NCI-H526 (cell line): ENCODE results near the gene UBAP2L.
"Not testable (repeated sequence)": the region's sequence is repeated elsewhere in the genome, so short reads cannot be mapped to it uniquely, and the experiment has no call there.

ENCODE experiments used
- DNase-seq, 2 experiments: peaks; one replicate each; lab custom pipeline; 2025; lab: John Stamatoyannopoulos, UW

UBAP2L gene

GRCh38 chr1:154256686-154257085 lies 35.9 kb downstream of the UBAP2L start:
- no peak for DNase-seq

DNA sequence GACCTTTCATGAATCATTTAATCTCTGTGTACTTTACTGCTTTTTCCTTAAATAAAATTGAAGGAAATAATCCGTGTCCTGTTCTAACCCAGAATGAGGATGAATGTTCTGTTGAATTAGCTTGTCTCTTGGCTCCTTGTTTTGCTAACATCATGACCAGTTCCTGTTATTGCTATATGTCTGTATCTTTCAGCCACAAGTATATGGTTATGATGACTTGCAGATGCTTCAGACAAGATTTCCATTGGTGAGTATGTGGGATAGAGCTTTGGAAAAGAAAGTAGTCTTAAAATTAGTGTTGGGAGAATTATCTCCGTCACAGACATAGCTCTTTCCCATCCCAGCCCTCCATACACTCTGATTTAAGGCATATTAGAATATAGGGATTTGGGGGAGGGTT lies 38.0 kb downstream of the UBAP2L start:
- DNase-seq, result no peak

GRCh38 chr1:154260127-154260526 lies 39.4 kb downstream of the UBAP2L start:
- DNase-seq, result no peak

DNA sequence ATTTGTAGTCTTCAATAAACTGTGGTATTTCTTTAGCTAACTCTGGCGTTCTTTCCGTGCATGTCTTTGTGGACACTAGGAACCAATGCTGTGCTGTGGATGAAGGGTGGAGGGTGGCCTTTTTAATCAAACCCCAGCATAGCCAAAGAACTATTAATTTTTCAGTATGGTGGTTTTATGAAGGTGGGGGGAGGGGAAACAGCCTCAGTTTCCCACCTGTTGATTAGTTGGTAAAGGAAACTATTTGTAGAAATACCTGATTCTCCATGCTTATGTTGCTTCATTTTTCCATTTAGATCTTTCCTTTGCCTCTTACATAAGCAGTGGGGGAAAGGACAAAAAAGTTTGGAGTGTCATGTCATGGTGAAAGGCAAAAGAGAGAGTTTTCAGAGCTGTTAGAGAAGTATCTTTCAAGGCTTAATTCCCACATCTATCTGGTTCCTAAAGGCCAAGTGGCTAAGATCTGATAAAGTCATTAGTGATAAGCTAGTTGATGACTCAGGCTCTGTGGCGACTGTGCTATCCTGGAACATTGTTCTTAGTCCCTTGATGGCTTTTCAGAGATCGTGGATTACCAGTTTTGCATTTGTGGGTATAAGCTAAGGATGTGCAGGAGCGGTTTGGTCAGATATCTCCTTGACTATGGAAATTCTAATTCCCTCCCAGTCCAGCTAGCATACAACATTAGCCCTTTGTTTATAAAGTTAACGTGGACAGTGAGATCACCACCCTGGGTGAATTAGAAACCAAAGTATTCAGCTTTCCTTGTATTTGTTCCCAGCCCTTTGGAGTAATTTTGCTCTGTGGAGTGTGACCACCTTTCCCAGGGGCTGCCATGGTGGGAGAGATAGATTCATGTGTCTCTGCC lies 42.9 kb downstream of the UBAP2L start:
- DNase-seq, result peak in 1 of 2 experiments; percentile 16

GRCh38 chr1:154264454-154264853 lies 43.7 kb downstream of the UBAP2L start:
- no peak for DNase-seq

GRCh38 chr1:154265586-154265985 lies 44.8 kb downstream of the UBAP2L start:
- DNase-seq, result no peak

DNA sequence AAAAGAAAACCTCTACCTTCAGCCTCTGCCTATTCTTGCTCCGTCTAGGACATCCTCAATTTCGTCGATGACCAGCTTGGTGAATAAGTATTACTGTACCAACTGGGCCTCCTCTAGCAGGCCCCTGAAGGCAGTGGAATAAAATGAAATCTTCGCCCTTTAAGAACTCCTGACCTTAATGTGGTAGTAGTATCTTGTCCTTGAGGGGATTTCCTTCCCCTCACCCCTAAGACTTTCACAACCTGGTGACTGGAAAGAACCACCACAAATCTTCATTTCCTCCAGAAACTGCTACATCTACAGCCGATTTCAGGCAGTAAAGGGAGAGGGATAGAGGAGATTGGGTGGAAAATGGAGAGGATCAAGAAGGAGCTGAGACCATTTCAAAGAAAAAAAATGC lies 50.1 kb downstream of the UBAP2L start:
- no peak for DNase-seq

DNA sequence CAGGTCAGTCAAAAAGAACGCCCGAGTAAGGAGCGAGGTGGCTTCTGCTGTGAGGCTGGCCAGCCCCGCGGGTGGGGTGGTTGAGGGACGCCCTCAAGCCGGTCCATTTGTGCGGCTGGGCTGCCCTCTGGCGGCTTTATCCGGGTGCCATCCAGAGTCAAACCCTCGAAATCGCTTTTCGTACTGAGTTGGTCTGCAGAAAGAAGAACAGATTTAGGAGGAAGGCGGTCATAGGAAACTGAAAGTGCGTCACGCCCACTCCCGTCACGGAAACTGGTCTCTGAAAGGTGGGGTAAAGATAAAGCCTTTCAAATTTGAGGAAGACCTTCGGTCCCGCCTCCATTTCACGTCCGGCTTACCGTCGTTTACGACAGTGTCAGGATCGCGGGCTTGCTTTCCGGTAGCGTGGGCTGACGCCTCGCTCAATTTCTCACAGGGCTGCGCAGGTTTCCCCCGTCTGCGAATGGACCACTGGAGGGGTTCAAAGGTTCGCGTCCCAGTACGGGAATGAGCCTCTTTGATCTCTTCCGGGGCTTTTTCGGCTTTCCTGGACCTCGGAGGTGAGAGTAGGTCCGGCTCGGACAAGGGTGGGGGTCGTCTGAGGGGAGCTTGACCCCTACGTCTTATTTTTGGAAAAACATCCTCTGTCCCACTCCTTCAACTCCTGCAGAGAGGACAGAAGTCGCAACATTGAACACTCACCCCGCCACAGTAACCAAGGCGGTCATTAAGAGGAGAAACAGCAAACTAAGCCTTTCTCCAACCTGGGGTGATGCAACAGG lies 51.7 kb downstream of the UBAP2L start, which contains the start of gene HAX1:
TSS of gene HAX1 (plus strand) at position 413 of the 782 bp plus-strand sequence. CDS start at position 508, 95 bp downstream.
- DNase-seq, result peak; percentile 97 to 99

DNA sequence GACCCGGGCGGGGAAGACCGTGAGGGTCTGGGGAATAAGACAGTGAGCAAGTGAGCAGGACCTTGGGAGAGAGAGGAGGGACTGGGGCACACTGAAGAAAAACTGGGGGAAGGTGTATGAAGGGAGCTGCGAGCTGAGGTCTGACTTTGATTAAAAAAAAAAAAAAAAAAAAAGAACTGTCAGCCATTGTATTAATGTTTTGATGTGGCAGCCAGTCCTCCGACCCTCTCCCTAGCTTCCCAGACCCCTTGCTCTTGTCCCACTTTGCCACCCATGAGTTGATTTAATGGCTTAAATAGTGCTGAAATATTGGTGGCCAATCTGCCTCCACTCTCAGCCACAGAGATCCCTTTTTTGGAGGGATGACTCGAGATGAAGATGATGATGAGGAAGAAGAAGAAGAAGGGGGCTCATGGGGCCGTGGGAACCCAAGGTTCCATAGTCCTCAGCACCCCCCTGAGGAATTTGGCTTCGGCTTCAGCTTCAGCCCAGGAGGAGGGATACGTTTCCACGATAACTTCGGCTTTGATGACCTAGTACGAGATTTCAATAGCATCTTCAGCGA lies 52.3 kb downstream of the UBAP2L start:
- DNase-seq, result no peak

DNA sequence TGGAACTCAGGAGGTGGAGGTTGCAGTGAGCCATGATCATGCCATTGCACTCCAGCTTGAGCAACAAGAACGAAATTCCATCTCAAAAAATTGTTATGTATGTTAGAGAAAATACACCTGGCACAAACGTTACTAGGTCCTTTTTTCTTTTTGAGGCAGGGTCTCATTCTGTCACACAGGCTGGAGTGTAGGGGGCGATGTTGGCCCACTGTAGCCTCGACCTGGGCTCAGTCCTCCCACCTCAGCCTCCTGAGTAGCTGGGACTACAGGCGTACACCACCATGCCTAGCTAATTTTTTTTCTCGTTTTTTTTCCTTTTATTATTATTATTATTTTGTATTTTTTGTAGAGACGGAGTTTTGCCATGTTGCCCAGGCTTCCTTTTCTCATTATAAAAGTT lies 56.0 kb downstream of the UBAP2L start:
- DNase-seq, result peak in 1 of 2 experiments; percentile 41

DNA sequence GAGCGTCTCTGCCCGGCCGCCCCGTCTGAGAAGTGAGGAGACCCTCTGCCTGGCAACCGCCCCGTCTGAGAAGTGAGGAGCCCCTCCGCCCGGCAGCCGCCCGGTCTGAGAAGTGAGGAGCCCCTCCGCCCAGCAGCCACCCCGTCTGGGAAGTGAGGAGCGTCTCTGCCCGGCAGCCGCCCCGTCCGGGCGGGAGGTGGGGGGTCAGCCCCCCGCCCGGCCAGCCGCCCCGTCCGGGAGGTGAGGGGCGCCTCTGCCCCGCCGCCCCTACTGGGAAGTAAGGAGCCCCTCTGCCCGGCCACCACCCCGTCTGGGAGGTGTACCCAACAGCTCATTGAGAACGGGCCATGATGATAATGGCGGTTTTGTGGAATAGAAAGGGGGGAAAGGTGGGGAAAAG lies 66.8 kb downstream of the UBAP2L start:
- not testable (repeated sequence) for DNase-seq

GRCh38 chr1:154288661-154289060 lies 67.9 kb downstream of the UBAP2L start:
- DNase-seq, result no peak

- DNase-seq, result no peak
Measured at GRCh38 chr1:154290921-154291320, 70.2 kb downstream of the UBAP2L start.

DNA sequence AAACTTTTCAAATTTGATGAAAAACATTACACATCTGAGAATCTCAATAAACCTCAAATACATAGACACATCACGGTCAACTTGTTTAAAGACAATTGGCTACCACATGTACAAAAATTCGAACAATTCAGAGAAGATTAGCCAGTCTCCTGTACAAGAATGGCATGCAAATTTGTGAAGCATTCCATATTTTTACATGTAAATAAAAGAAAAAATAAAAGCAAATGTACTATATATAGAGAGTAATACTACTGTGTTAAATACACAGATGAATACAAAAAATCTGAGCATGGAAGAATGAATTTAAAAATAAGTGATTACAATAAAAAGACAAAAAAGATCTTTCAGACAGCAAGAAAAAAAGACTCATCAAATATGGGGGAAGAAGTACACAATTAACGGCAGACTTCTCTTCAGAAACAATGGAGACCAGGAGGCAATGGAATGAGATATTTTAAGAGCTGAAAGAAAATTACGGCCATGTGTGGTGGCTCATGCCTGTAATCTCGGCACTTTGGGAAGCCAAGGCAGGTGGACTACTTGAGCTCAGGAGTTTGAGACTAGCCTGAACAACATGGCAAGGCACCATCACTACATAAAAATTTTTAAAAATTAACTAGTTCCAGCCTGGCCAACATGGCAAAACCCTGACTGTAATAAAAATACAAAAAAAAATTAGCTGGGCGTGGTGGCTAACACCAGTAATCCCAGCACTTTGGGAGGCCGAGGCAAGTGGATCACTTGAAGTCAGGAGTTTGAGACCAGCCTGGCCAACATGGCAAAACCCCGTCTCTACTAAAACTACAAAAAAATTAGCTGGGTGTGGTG lies 74.9 kb downstream of the UBAP2L start:
- DNase-seq, result no peak

DNA sequence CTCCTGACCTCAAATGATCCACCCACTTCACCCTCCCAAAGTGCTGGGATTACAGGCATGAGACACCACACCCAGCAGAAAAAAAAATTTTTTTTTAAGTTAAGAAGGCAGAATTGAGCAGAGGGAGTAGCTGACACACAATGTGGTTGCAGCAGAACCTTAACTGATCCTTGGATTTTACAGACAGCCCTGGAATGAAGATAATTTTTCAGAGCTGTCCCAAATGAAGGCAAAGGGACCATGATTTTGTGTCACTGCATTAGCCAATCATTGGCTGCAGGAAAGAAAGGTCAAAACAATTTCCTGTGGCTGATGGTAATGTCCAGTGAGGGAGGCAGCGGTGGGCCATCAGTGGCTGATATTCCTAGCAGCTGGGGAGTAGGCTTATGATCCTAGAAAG lies 80.8 kb downstream of the UBAP2L start:
- no peak for DNase-seq

DNA sequence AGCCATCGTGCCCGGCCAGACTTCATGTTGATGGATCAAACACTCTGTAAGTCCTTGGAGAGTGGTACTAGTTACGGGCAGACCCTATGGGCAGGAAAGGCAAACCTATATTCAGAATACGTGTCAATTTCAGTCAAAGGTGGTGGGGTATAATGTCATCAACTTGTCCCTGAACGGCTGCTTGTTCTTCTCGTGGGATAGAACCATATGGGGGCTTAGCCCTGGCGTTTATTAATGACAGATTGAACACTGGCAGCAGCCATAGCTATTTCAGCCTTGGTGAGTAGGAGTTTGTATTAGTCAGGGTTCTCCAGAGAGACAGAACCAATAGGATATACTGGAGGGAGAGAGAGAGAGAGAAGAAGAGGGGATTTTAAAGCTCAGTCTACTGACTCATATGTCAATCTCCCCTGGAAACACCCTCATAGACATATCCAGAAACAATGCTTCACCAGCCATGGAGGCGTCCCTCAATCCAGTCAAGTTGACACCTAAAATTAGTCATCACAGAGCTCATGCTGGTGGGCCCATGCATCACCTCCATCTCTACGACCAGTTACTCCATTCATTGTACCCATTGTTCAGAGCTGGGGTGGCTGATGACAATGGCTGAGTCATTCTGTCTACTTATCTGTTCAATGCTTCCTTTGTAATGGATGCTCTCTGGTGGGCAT lies 84.0 kb downstream of the UBAP2L start:
- DNase-seq, result no peak

DNA sequence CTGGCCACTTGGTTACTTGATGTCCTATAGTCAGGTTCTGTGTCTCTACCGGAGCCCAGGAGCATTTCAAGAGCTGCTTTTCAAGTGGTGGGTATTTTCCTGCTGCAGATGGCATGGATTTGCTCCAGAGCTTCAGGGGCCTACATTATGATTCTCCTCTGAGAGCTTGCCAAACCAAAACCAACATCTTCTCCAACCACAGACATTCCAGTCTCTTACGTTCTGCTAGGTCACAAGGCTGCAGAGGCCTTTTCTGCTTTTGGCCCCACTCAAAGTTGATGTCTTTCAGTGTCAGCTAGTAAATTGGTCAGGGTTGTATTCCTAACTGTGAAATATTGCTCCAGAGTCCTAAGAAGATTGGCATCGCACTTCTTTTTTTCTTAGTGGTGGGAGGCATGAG lies 85.4 kb downstream of the UBAP2L start:
- no peak for DNase-seq

- not testable (repeated sequence) for DNase-seq
Measured at GRCh38 chr1:154307670-154308270, 87.0 kb downstream of the UBAP2L start.

DNA sequence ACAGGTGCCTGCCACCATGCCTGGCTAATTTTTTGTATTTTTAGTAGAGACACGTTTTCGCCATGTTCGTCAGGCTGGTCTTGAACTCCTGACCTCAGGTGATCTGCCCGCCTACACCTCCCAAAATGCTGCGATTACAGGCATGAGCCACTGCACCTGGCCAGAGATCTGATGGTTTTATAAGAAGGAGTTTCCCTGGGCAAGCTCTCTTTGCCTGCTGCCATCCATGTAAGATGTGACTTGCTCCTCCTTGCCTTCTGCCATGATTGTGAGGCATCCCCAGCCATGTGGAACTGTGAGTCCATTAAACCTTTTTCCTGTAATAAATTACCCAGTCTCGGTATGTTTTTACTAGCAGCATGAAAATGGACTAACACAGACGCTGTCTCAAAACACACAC lies 88.4 kb downstream of the UBAP2L start:
- not testable (repeated sequence) for DNase-seq

- not testable (repeated sequence) for DNase-seq
Measured at GRCh38 chr1:154312229-154313065, 91.7 kb downstream of the UBAP2L start.
